KOPT-K1 (cell line): Measurements from ENCODE around the gene SLC8B1.
A peak's percentile ranks its signal among the peaks of the same experiment; 100 is the strongest.

Source experiments
- H3K27ac ChIP-seq: fragments of 200-600 bp; sonication (generic); 2 replicates; pipeline ENCODE4 v1.5.1; 2016; ENCODE audit warnings: antibody characterized with exemption, mild to moderate bottlenecking, low read depth, low read length; ENCODE audit not compliant: poor library complexity, severe bottlenecking
- H3K36me3 ChIP-seq: fragments of 200-600 bp; sonication (generic); 2 replicates; pipeline ENCODE4 v1.5.1; 2017; ENCODE audit warnings: antibody characterized with exemption, mild to moderate bottlenecking, low read length, moderate library complexity; ENCODE audit not compliant: insufficient read depth
- H3K9me3 ChIP-seq: fragments of 200-600 bp; sonication (generic); 2 replicates; pipeline ENCODE4 v1.5.1; 2017; ENCODE audit warnings: antibody characterized with exemption, low read length, mild to moderate bottlenecking; ENCODE audit not compliant: insufficient read depth, poor library complexity, severe bottlenecking

Gene SLC8B1

DNA sequence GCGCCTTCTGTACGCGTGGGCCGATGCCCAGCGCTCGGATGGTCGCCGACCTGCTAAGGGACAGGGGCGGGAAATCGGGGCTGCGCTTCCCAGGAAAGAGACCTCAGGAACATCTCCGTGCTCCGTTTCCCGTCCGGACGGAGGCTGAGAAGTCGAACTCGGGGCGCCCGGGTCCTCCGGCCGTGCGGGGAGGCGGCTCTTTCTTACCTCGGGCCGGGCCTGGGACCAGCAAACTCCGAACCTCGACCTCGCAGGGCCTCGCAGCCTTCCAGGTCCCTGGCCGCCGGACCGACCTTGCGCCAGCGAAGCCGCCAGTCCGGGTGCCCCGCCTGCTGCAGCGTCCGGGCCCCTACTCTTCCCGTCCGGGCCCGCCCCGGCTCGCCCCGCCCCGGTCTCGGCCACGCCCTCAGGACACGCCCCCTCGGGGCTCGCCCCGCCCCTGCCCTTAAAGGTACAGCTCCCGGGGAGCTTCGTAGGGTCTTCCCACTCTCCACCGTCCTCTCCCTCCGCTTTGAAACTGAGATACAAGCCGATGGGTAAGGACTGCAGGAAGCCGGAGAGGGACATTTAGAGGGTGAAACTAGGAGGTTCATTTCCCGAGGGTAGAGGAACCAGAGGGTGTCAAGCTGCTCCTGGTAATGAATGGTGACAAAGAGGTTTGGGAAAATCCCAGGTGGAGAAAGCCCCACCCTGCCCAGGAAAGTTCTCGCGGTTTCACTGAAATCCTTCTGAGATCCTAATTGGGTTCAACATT is at the start of gene SLC8B1:
Gene SLC8B1, minus strand, starts transcription at position 324 of the 754 bp plus-strand sequence. CDS start 2,231 bp downstream, outside the sequence.
- H3K9me3 ChIP-seq = no peaks in the 10 kb centered on the region
- H3K27ac ChIP-seq = peak within 1 kb of the TSS; percentile 63
- H3K36me3 ChIP-seq = peaks cover 30% of the 10 kb centered on the region

DNA sequence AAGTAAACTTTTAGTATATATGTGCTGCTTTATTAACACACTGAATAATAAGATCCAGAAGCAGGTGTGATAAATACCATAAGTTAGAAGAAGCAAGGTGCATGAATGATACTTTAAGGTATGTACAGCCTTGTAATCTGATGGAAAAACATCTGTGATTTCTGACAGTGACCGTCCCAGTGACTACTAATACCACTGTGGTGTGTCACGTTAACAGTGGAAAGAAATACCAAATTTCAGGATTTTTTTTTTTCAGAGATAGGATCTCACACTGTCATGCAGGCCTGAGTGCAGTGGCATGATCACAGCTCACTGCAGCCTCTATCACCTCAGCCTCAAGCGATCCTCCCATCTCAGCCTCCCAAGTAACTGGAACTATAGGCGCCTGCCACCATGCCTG is 47.3 kb upstream of the SLC8B1 start:
- no peaks in the 10 kb centered on the region for H3K9me3 ChIP-seq
- no peaks in the 10 kb centered on the region for H3K36me3 ChIP-seq
- H3K27ac ChIP-seq = no peak overlapping the region

DNA sequence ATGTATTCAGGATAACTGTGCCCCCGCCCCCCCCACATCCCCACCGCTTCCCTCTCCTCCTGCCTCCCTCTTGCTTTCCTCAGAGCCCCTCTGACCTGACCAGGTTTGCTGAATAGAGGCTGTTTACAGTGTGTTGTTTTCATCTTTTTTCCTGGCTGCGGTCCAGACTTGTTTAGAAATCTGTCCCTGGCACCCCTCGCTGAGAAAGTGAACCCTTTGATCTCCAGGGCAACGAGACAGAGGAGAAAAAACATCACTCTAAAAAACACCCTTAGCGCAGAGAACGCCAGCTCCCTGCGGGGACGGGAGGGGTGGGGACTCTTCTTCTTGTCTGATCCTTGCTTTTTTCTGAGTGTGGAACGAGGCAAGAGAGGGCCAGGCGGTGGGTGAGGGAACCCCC is 46.3 kb upstream of the SLC8B1 start:
- H3K36me3 ChIP-seq = no peaks in the 10 kb centered on the region
- H3K9me3 ChIP-seq = no peaks in the 10 kb centered on the region
- H3K27ac ChIP-seq = no peak overlapping the region

DNA sequence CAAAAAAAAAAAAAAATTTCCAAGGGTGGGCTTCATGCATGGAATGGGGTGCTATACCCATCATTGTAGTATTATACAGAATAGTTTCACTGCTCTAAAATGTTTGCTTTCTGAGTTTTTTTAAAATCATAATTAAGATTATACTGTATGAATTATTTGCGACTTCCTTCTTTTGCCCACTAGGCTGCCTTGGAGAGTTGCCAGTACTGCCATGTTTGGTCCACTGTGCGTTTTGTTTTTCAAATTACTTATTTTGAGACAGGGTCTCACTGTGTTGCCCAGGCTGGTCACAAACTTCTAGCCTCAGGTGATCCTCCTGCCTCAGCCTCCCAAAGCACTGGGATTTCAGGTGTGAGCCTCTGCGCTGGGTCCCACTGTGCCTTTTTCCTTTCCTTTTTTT is 43.4 kb upstream of the SLC8B1 start:
- H3K36me3 ChIP-seq = no peaks in the 10 kb centered on the region
- no peak overlapping the region for H3K27ac ChIP-seq
- H3K9me3 ChIP-seq = no peaks in the 10 kb centered on the region

DNA sequence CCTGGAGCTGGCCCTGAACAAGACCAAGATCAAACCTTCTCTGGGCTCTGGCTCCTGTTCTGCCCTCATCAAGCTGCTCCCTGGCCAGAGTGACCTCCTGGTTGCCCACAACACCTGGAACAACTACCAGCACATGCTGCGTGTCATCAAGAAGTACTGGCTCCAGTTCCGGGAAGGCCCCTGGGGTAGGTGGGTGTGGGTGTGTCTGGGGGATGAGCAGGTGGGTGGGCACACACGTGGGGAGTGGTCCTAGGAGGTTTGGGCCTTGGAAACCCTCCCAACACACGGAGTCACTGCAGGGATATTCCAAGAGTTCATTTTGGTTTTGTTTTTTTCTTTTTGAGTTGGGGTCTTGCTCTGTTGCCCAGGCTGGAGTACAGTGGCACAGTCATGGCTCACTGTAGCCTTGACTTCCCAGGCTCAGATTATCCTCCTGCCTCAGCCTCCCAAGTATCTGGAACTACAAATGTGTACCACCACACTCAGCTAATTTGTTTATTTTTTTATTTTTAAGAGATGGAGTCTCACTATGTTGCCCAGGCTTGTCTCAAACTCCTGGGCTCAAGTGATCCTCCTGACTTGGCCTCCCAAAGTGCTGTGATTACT is 40.0 kb upstream of the SLC8B1 start:
- H3K27ac ChIP-seq = no peak overlapping the region
- H3K9me3 ChIP-seq = no peaks in the 10 kb centered on the region
- H3K36me3 ChIP-seq = no peaks in the 10 kb centered on the region

DNA sequence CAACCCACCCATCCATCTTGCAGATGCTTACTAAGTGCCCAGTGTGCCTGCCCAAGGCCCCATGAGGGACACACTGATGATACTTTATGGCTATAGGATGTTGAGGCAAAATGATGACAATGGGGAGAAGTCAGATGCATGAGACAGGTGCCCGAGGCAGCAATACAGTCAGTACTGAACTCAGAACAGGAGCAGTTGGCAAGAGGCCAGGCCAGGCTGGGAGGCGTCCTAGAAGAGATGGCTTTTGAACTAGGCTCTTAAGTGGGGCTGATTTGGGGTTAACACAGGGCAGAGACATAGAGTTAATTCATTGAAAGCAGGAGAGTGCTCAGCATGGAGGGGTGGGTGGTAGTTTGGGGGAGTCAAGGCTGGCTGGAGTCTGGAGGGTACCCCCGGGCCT is 39.1 kb upstream of the SLC8B1 start:
- no peaks in the 10 kb centered on the region for H3K36me3 ChIP-seq
- no peaks in the 10 kb centered on the region for H3K9me3 ChIP-seq
- H3K27ac ChIP-seq = no peak overlapping the region

DNA sequence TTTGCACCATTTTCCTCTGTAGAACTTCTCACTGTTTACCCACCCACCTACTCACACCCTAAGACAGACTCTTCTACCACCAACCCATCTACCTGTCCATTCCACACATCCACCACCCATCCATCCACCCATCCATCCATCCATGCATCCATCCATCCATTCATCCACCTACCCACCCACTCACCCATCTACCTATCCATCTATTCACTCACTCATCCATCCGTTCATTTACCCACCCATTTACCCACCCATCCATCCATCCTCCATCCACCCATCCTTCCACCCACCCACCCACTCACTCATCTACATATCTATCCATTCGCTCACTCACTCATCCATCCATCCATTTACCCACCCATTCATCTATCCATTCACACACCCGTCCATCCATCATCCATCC is 38.5 kb upstream of the SLC8B1 start:
- H3K27ac ChIP-seq = no peak overlapping the region
- H3K9me3 ChIP-seq = no peaks in the 10 kb centered on the region
- no peaks in the 10 kb centered on the region for H3K36me3 ChIP-seq

DNA sequence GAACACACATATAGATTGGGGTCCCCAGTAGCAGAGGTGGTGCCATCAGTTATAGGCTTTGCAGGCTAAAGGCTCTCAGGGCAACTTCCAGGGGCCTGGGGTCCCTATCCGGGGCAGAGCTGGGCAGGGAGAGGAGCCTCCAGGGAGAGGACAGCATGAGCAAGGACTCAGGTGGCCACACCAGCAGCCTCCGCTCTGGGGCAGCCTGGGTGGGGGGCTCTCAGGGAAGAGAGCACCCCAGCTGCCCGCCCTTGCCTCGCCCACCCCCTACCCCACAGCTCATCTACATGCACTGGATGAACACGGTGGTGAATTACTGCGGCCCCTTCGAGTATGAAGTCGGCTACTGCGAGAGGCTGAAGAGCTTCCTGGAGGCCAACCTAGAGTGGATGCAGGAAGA is 37.5 kb upstream of the SLC8B1 start:
- Histone ChIP-seq H3K9me3 (no peaks in the 10 kb centered on the region), H3K27ac (no peak overlapping the region), H3K36me3 (no peaks in the 10 kb centered on the region)

DNA sequence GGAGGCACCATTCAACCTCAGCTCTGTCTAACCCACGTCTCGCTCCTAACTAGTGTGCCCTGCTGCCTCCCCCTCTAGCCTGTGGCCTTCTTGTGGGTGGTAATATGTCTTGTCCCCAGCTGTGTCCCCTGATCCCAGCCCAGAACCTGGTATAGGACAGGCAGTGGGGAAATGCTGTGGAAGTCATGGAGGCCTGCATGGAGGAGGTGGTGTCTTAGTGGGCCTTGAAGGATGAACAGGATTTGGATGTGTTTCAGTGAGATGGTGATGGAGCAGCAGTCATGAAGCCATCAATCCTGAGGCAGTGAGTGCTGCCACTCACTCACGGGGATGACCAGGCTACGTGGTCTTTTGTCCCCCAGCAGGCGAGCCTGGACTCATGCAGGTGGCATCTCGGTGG is 36.9 kb upstream of the SLC8B1 start:
- no peak overlapping the region for H3K27ac ChIP-seq
- no peaks in the 10 kb centered on the region for H3K9me3 ChIP-seq
- H3K36me3 ChIP-seq = no peaks in the 10 kb centered on the region

DNA sequence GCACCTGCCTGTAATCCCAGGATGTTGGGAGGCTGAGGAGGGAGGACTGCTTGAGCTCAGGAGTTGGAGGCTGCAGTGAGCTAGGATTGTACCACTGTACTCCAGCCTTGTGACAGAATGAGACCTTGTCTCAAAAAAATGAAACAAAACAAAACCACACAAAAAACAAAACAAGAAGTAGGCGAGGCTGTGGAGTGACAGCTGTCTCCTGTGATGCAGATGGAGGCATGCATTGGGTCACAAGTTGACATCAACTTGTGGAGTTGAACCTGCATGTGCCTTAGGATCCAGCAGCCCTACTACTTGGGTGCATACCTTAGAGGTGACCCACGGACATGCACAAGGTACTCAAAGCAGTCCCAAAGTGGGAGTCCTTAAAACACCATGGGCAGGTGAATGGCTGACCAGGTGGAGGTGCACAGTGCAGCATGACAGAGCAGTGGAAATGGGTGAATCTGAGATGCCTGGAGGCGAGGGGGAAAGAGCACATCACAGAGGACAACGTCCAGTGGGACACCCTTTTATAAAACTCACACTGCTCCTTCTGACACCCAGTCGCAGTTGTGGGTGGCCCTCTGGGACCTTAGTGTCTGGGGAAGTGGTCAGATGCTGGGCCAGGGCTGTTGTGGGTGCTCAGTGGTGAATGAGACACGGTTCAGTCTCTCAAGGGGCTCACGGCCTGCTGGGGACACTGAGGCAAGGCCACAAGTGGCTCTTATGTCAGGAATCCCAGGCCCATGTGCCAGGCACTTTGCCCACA is 36.2 kb upstream of the SLC8B1 start:
- Histone ChIP-seq H3K36me3 (no peaks in the 10 kb centered on the region), H3K9me3 (no peaks in the 10 kb centered on the region), H3K27ac (no peak overlapping the region)

DNA sequence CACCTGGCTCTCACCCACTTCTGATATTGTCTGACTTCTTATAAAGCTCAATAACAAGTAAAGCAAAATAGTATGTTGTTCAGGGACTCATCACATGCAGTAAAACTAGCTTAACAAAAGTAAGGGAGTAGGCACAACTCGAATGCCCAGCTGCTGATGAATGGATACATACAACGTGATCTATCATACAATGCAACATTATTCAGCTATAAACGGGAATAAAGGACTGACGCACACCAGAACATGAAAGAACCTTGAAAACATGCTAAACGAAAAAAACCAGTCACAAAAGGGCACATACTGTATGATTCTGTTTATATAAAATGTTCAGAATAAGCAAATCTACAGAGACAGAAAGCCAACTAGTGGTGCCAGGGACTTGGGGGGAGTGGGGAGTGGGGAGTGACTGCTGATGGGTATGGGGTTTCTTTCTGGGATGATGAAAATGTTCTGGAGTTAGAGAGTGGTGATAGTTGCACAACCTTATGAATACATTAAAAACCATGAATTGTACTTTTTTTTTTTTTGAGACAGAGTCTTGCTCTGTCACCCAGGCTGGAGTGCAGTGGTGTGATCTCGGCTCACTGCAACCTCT is 34.6 kb upstream of the SLC8B1 start:
- Histone ChIP-seq H3K27ac (no peak overlapping the region), H3K36me3 (no peaks in the 10 kb centered on the region), H3K9me3 (no peaks in the 10 kb centered on the region)

DNA sequence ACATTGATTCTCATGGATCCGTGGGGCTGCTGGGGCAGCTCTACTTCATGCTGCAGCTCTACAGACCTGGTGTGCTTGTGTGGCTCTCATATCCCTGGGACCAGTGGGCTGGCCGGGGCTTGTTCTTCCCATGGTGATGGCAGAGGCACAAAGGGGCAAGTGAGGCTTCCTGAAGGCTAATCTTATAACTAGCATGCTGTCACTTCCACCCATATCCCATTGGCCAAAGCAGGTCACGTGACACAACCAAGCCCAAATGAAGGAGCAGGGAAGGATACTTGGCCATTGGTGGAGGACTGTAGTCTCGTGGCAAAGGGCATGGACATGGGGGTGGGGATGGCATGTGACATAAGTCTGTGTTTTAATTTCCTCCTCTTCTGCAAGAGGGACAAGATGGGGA is 33.4 kb upstream of the SLC8B1 start:
- Histone ChIP-seq H3K36me3 (no peaks in the 10 kb centered on the region), H3K27ac (no peak overlapping the region), H3K9me3 (no peaks in the 10 kb centered on the region)

DNA sequence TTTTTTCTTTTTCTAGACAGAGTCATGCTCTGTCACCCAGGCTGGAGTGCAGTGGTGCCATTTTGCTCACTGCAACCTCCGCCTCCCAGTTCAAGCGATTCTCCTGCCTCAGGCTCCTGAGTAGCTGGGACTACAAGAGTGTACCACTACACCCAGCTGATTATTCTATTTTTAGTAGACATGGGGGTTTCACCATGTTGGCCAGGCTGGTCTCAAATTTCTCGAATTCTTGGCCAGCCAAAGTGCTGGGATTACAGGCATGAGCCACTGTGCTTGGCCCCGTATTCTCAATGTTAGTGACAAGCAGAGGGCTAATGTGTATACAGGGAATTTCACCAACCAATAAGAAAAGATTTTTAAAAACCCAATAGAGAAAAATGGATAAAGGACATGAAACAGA is 31.9 kb upstream of the SLC8B1 start:
- Histone ChIP-seq H3K36me3 (no peaks in the 10 kb centered on the region), H3K9me3 (no peaks in the 10 kb centered on the region), H3K27ac (no peak overlapping the region)

DNA sequence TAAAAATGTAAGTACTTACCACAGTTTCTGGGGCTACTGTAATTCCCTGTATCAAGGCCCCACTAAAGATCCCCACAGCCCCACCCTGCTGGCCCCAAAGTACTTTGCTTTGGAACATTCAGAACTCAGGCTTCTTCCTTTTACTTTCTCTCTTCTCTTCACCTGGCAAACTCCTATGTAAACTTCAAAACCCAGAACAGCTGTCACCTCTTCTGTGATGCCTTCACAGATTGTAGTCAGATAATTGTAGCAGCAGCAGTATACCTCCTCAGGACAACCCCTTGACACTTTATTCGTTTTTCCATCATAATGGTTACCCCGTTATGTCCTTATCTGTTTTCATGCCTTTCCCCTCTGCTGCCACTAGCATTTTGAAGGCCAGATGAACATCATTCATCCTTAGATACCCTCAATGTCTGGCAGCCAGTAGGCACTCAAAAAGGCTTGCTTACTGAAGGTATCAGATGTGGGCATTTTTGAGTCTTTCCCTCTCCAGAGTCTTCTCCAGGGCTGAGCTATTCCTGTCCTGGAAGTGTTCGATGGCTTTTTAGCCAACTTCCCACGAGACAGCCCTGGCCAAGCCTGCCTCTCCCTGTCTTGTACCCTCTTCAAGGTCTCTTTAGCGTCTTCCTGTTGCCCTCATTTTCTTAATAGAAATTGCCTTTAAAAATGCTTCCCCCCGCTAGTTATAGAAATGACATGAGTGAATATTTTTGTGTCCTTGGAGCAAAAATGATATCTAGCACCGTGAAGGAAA is 30.9 kb upstream of the SLC8B1 start:
- Histone ChIP-seq H3K36me3 (no peaks in the 10 kb centered on the region), H3K27ac (no peak overlapping the region), H3K9me3 (no peaks in the 10 kb centered on the region)

DNA sequence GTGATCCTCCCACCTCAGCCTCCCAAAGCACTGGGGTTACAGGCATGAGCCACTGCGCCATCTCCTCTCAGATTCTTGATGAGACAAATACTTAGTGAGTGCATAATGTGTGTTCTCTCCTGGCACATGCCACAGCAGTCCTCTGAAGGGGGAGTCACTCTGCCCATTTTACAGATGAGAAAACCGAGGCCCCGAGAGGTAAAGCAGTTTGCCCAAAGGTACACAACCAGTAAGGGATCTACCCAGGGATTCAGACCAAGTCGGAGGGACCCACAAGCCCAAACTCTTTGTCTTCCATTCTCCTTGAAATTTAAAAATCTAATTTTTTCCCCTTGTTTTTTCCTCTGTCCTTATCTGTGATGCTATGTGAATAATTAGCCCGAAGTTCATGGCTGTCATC is 29.8 kb upstream of the SLC8B1 start:
- no peaks in the 10 kb centered on the region for H3K36me3 ChIP-seq
- H3K9me3 ChIP-seq = no peaks in the 10 kb centered on the region
- H3K27ac ChIP-seq = no peak overlapping the region
